ENCODE data around the gene KIF24. TPM values are rescaled to one million over a fixed set of nuclear protein-coding genes. Genes with fewer than 3 reads are reported as not detected.

KIF24 gene
- total RNA-seq, 3 donors from 2014 or later (not counting 1 experiment from before 2014, with no cell fraction given): 0.28 to 0.50 (median 0.30) TPM

GRCh38 chr9:34377404-34377746, 48.3 kb upstream of the KIF24 start:
- ATAC-seq (no peak), DNase-seq (no peak)
- H3K27ac Mint-ChIP-seq: peak overlapping the region; percentile 21 to 82
- no peaks in the 10 kb centered on the region for H3K9me3 ChIP-seq (ENCODE audit: control insufficient read depth, insufficient read depth, low read length)
- H3K4me1 Mint-ChIP-seq: peaks cover 44 to 49% of the 10 kb centered on the region in 2 donors
- peaks cover 44% of the 10 kb centered on the region for H3K4me1 ChIP-seq (ENCODE audit: control insufficient read depth, insufficient read depth, low read length)
- H3K4me3 ChIP-seq (ENCODE audit: low read length): peak overlapping the region; percentile 54
- TF ChIP-seq CTCF (IDR thresholded peaks at IDR 0.05): no peak
- peak overlapping the region; percentile 90 for H3K4me3 Mint-ChIP-seq
- no peaks in the 10 kb centered on the region for H3K36me3 Mint-ChIP-seq
- no peaks in the 10 kb centered on the region for H3K27me3 ChIP-seq (ENCODE audit: control insufficient read depth, insufficient read depth, low read length)
- 1% methylated on average over 19 of the region's 21 CpGs for WGBS (ENCODE audit: insufficient coverage)
- intact Hi-C loops (cut with micrococcal nuclease): loop anchor here (5.0 to 10.0 kb wide), 3 partner anchors 250 to 560 kb away; partner anchors contain the start of genes DCAF12, UBAP2 and UBE2R2
- no peak overlapping the region for H3K27ac ChIP-seq (ENCODE audit: low read length)
- no peaks in the 10 kb centered on the region for H3K9me3 Mint-ChIP-seq
- H3K27me3 Mint-ChIP-seq (ENCODE audit: low read depth in 2 of 2): peaks cover 0 to 6% of the 10 kb centered on the region in 2 donors
- H3K36me3 ChIP-seq (ENCODE audit: control insufficient read depth, insufficient read depth, low read length): no peaks in the 10 kb centered on the region

DNA sequence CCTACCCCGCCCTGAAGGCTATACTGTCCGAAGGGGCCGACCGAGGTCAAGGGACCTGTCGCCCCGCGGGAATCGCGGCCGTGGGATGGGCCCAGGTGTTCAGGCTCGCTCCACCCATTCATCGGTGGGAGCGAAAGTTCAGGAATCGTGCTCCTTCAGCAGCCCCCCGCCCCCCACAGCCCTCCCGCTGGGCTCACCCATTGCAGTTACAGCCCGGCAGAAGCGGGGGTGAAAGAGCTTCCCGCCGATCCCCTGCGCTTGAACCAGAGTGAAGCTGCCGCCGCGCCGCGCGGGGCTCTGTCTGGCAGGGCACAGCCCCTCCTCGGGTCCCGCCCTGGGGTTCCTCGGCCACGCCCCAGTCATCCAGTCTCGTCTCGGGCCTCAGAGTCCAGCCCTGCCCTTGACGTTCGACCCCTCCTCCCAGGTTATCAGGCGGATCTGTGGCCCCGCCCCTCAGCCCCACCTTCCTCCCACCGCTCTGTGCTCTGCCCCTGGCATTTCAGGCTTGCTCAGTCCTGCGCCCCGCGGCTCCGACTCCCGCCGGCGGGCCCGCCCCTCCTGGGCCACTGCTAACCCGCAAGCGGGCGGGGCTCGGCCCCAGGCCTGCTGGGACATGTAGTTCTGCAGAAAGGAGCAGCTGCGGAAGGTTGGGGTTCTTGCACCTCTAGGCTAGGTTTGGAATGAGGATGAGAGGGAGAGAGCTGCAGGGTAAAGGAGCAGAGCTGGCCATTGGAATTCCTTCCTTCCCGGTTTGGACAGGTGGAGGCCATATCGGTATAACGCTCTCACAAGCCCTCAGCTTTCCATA, 47.7 kb upstream of the KIF24 start, which contains the start of gene MYORG:
MYORG (minus strand) TSS at position 303 of the 808 bp plus-strand sequence. CDS start 3,955 bp downstream, outside the sequence.
- Histone ChIP-seq H3K4me3 (ENCODE audit: low read length) (peak within 1 kb of the TSS; percentile 54), H3K27ac (ENCODE audit: low read length) (peak within 1 kb of the TSS; percentile 32), H3K27me3 (ENCODE audit: control insufficient read depth, insufficient read depth, low read length) (no peaks in the 10 kb centered on the region), H3K4me1 (ENCODE audit: control insufficient read depth, insufficient read depth, low read length) (peaks cover 44% of the 10 kb centered on the region), H3K36me3 (ENCODE audit: control insufficient read depth, insufficient read depth, low read length) (no peaks in the 10 kb centered on the region), H3K9me3 (ENCODE audit: control insufficient read depth, insufficient read depth, low read length) (no peaks in the 10 kb centered on the region)
- no peaks in the 10 kb centered on the region for H3K9me3 Mint-ChIP-seq
- intact Hi-C loops (cut with micrococcal nuclease): loop anchor here (1.0 to 10.0 kb wide), 4 partner anchors 47 to 559 kb away; partner anchors contain the start of genes DCAF12, KIF24, NUDT2 and UBAP2
- H3K27me3 Mint-ChIP-seq (ENCODE audit: low read depth in 2 of 2): peaks cover 0 to 6% of the 10 kb centered on the region in 2 donors
- no peaks in the 10 kb centered on the region for H3K36me3 Mint-ChIP-seq
- no peak for TF ChIP-seq CTCF (IDR thresholded peaks at IDR 0.05)
- peak; percentile 80 to 97 for DNase-seq
- peaks cover 43 to 49% of the 10 kb centered on the region in 2 donors for H3K4me1 Mint-ChIP-seq
- peak; percentile 71 to 86 (median 75) for ATAC-seq
- under 1% methylated on average over 54 of the region's 54 CpGs for WGBS (ENCODE audit: insufficient coverage)
- H3K4me3 Mint-ChIP-seq: peak within 1 kb of the TSS; percentile 90
- H3K27ac Mint-ChIP-seq: peak within 1 kb of the TSS; percentile 58 to 82

DNA sequence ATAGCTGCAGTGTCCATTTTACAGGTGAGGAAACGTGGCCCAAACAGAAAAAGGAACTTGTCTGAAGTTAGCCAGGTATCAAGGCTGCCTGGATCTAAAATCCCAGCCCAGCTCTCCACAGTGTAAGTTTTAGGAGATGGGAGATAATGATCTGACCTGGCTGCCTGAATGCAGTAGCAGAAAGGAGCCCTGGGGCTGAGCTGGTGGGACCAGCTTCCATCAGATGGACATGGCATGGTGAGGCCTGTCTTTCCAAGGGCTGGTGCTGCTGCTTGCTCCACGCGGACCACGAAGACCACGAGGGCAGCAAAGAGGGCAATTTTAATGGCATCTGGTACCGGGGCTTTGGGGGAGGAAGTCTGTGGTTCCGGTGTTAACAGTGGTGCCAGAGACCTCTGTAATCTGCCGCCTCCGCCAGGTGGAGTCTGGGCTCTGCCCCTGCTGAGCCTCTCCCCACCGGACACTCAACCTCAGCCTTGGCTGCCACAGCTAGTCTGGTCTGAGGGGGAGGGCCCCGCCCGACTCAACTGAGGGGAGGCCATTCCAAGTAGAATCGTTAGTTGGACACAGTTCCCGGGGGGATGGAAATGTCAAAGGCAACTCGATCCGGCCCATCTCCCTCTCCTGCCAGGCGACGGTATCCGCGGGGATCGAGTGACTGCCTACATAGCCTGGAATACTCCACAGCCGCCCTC, 47.0 kb upstream of the KIF24 start:
- H3K4me1 ChIP-seq (ENCODE audit: control insufficient read depth, insufficient read depth, low read length): peaks cover 39% of the 10 kb centered on the region
- no peaks in the 10 kb centered on the region for H3K9me3 ChIP-seq (ENCODE audit: control insufficient read depth, insufficient read depth, low read length)
- Mint-ChIP-seq H3K4me1 (peaks cover 36 to 41% of the 10 kb centered on the region in 2 donors), H3K4me3 (peak overlapping the region; percentile 90), H3K27me3 (ENCODE audit: low read depth in 2 of 2) (peaks cover 0 to 4% of the 10 kb centered on the region in 2 donors), H3K9me3 (no peaks in the 10 kb centered on the region), H3K36me3 (no peaks in the 10 kb centered on the region), H3K27ac (peak overlapping the region; percentile 58 to 82)
- intact Hi-C loops (cut with micrococcal nuclease): loop anchor here (1.0 to 10.0 kb wide), 4 partner anchors 47 to 559 kb away; partner anchors contain the start of genes DCAF12, KIF24, NUDT2 and UBAP2
- no peaks in the 10 kb centered on the region for H3K36me3 ChIP-seq (ENCODE audit: control insufficient read depth, insufficient read depth, low read length)
- peak overlapping the region; percentile 32 for H3K27ac ChIP-seq (ENCODE audit: low read length)
- ATAC-seq: peak; percentile 27 to 51 (median 50)
- no peaks in the 10 kb centered on the region for H3K27me3 ChIP-seq (ENCODE audit: control insufficient read depth, insufficient read depth, low read length)
- H3K4me3 ChIP-seq (ENCODE audit: low read length): peak overlapping the region; percentile 54
- TF ChIP-seq CTCF (IDR thresholded peaks at IDR 0.05): no peak
- WGBS (ENCODE audit: insufficient coverage): 4% methylated on average over 22 of the region's 22 CpGs
- peak; percentile 44 to 77 for DNase-seq
